HG03439 (cell line): Measurements from ENCODE around the gene RAB11FIP4.

Source experiments
- ATAC-seq: cut with Tn5 transposase; IDR thresholded peaks from one replicate; pipeline ENCODE4 v1.9.1; 2021; ENCODE audit warnings: mild to moderate bottlenecking, moderate library complexity; ENCODE audit not compliant: unreplicated experiment

RAB11FIP4 gene

GRCh38 chr17:31386542-31387075, 4.9 kb upstream of the RAB11FIP4 start:
- no peak for ATAC-seq

- no peak for ATAC-seq
Measured at GRCh38 chr17:31387438-31387837, 4.0 kb upstream of the RAB11FIP4 start.

GRCh38 chr17:31388351-31388750, 3.1 kb upstream of the RAB11FIP4 start:
- ATAC-seq = no peak

- no peak for ATAC-seq
Measured at GRCh38 chr17:31388770-31389656, 2.5 kb upstream of the RAB11FIP4 start.

- no peak for ATAC-seq
Measured at GRCh38 chr17:31389657-31390381, 1.7 kb upstream of the RAB11FIP4 start.

GRCh38 chr17:31390426-31390747, 1.1 kb upstream of the RAB11FIP4 start:
- ATAC-seq = no peak

- no peak for ATAC-seq
Measured at GRCh38 chr17:31390748-31391495, 553 bp upstream of the RAB11FIP4 start.

GRCh38 chr17:31392002-31392855, 754 bp downstream of the RAB11FIP4 start:
- ATAC-seq = no peak

- no peak for ATAC-seq
Measured at GRCh38 chr17:31392856-31393748, 1.6 kb downstream of the RAB11FIP4 start.

- no peak for ATAC-seq
Measured at GRCh38 chr17:31393749-31394146, 2.3 kb downstream of the RAB11FIP4 start.

- no peak for ATAC-seq
Measured at GRCh38 chr17:31394544-31394943, 3.1 kb downstream of the RAB11FIP4 start.

- ATAC-seq = no peak
Measured at GRCh38 chr17:31397256-31397939, 5.9 kb downstream of the RAB11FIP4 start.

GRCh38 chr17:31398381-31399311, 7.2 kb downstream of the RAB11FIP4 start:
- ATAC-seq = no peak

GRCh38 chr17:31400481-31400950, 9.0 kb downstream of the RAB11FIP4 start:
- ATAC-seq = no peak

GRCh38 chr17:31401456-31402254, 10.2 kb downstream of the RAB11FIP4 start:
- ATAC-seq = no peak

- no peak for ATAC-seq
Measured at GRCh38 chr17:31404028-31404949, 12.8 kb downstream of the RAB11FIP4 start.
